Testis (tissue), 2 donors: Measurements from ENCODE around the gene RUNX3.

Experiments
- CTCF ChIP-seq, 3 experiments: fragments of 450-650 bp in 2 of 3; fragments of 200-600 bp in 1 of 3; sonication (generic) in 1 of 3; IDR thresholded peaks; one replicate each; pipeline ENCODE4 v1.5.1; 2016 to 2019; ENCODE audit warnings: antibody characterized with exemption in 3 of 3, mild to moderate bottlenecking in 2 of 3, moderate library complexity in 1 of 3
- POLR2A ChIP-seq: fragments of 450-650 bp; IDR thresholded peaks from one replicate; pipeline ENCODE4 v1.6.1; 2017; ENCODE audit warnings: antibody characterized with exemption, mild to moderate bottlenecking, moderate library complexity

- TF ChIP-seq CTCF (IDR thresholded peaks at IDR 0.05) (no peak), POLR2A (no peak)
These were observed 40.3 kb upstream of the RUNX3 start for GRCh38 chr1:24970399-24970753.
